GM19351 (cell line): ENCODE results near the gene AMER2.
A peak's percentile ranks its signal among the peaks of the same experiment; 100 is the strongest.
"Not testable (repeated sequence)": the region's sequence is repeated elsewhere in the genome, so short reads cannot be mapped to it uniquely, and the experiment has no call there.

ENCODE experiments used
- ATAC-seq: cut with Tn5 transposase; IDR thresholded peaks from one replicate; pipeline ENCODE4 v1.9.1; 2021; ENCODE audit warnings: mild to moderate bottlenecking, moderate library complexity; ENCODE audit not compliant: unreplicated experiment

The AMER2 gene

DNA sequence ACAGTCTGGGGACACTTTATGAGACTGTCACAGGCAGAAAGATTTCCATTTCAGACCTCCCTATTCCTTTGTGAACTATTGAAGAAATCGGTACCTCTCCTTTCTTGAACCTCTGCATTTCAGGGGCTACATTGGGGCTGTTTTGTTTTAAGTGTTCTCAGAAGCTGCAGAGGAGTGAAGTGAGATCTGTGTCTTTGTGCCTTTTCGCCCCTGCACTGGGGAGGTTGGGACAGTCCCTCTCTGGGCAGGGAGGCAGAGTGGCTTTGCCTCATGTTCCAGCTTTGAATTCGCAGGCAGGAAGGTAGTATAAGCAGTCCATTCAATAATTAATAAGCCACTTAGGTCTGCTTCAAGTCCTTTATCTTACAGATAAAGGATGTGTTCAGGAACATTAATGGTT is 9.5 kb upstream of the AMER2 start:
- peak; percentile 35 for ATAC-seq

DNA sequence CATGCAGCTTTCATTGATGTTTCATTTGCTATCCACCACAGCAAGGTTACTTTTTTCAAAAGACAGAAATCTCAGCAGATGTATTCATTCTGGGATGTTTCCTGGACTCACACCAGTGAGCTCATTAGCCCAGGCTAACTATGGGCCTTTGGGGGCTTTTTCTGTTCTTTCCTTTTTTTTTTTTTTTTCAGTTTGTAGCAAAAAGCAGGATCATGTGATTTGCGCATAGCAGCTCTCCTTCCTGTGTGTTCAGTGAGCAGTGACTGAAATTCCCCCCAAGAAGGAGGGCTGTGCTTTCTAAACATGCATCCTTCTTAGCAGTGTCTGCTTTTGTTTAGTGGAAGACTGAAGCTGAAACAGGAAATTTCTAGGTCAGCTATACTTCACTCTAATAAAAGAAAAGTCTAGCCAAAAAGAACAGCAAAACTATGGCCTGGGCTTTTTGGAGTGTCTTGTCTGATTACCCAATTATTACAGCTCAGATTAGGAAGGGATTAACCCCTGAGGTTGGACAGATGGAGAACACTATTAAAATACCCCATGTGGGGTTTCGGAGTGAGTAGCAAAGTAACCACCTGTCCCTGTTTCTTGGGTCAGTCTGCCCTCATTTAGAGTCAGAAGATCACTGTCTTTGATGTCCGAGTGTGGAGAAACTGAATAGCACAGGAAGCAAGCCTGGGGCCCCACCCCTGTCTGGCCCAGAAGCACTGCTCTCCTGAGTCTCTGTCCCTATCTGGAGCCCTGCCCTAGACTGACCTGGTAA is 8.9 kb upstream of the AMER2 start:
- ATAC-seq, result peak; percentile 71

DNA sequence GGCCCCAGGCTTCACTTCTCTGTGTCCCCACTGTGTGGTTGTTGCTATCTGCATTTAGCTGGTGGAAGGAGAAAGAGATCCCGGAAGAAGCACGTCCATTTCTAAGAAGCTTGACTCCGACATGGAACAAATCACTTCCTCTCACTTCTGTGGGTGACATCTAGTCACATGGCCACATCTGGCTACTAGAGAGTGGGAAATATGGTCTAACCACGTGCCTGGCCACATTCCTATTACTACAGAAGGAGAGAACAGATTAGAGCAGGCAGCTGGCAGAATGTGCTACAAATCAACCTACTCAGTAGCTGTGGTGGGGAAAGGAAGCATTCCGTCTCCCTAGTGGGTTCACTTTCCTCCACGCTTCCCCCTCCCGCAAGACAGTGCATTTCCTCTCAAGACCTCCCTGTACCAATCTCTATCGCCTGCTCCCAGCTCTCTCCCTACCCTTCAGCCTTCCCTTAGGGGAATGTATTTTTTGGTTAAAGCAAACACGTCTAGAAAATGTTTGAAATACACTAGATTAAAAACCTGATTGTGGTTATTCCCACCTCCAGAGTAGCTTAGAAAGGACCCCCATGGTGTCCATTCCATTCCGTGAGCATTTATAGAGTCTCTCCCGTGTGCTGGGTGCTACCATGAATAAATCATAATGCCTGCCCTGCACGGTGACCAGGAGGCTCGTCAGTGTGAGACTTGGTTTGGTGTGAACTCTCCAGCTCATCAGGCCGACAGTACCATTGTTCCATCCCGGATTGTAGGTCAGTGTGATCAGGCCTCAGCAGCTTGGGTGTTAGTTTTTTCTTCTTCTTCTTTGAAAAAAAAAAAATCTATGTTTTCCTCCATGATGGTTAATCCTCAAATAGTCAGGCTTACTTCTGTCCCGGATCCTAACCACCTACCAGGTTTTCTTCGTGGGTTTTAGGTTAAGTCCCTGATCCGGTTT is 8.0 kb upstream of the AMER2 start:
- ATAC-seq, result no peak

DNA sequence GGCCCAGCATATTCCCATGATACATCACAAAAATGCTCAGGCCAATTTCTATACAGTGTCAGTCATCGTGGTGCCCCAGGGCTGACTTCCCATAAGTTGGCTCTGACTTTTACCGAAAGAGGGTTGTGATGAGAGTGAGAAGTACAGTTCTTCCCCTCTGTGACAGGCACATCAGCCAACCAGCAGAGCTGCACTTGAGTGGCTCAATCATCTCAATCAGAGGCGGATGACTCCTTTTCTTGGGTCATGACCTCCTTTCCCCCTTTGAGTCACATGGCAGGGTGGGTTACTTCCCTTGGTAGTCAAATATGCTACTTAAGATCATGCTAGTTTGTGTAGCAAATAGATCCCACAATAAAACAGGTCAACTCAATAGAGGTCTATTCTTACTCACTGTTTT is 6.9 kb upstream of the AMER2 start:
- ATAC-seq, result no peak

DNA sequence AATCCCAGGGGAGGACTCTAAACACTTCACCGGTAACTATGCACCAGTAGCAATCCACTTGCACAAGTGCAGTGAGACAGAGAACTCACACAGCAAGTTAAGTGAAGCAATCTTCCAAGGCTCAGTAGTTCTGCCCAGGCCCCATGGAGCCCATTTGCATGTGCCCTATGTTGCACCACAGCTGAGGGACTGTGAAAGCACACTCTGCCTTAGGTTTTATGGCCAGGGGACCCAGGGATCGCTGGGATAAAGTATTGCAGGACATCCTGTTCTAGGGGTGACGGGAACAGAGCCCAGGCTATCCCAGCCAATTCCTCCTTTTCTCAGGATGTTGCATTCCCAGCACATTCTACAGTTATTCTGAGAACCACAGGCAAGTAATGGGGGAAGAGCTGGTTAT is 6.0 kb upstream of the AMER2 start:
- ATAC-seq, result no peak

DNA sequence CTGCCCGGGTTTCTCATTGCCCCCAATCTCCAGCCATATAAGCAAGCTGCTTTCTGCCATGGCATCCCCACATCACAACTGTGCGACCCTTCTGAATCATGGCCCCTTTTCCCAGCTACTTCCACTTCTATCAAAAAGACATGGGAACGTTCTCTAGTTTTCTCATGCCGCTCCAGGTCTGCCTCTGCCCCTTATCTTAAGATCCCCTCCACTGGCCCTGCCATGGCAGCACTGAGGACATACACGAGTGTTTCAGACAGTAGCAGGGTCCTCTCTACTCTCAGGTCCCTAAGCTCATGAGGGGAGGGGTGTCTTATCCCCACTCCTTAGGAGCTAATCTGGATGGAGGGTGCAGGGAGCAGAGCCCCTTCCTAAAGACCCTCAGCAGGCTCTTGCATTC is 5.5 kb upstream of the AMER2 start:
- ATAC-seq, result no peak

DNA sequence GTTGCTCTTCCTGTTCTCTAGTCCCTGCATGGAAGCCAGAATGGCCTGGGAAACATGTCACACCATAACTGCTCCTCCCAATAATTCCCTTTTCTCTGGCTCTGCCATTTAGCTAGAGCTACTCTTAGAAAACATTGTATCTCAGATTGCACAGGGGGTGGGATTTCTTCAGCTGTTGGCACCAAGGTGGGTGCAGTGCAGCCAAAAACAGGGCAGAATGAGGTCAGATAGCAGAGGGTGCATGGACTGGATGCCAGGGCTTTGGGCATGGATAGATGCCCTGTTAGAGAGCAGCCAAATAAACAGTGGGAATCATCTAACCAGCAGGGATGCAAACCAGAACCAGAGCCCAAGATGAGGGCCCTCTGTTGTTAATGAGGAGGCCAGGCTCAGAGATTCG is 4.9 kb upstream of the AMER2 start:
- ATAC-seq, result no peak

DNA sequence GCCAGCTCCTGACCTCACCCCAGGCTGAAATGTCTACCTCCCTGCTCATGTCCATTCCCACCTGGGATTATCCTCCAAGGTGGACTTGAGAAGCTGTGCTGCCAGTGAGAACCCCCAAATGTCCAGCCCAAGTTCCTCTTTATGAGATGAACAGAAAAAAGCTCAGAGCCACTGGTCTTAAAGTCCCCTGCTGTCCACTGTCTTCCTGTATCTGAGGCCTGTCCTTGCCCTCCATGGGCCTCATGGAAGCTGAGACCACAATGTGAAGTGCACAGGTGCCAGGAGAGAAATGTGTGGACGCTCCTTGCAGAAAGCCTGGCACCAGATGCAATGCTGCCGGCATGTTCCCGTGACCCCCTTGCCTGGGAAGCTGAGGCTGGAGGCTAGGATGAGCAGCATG is 3.3 kb upstream of the AMER2 start:
- ATAC-seq, result no peak

DNA sequence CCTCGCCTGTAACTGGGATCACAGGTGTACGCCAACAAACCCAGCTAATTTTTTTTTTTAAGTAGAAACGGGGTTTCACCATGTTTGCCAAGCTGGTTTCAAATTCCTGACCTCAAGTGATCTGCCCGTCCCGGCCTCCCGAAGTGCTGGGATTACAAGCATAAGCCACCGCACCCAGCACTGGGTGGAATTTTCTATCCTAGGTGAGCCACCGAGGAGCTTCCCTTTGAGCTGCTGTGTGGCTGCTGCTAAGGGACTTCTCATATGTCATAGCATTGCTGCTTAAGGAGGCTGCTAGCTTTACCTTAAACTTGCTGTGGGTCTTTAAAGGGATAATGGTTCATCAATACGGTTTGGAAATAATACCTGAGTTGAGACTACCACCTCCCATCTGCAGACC is 2.9 kb upstream of the AMER2 start:
- no peak for ATAC-seq

DNA sequence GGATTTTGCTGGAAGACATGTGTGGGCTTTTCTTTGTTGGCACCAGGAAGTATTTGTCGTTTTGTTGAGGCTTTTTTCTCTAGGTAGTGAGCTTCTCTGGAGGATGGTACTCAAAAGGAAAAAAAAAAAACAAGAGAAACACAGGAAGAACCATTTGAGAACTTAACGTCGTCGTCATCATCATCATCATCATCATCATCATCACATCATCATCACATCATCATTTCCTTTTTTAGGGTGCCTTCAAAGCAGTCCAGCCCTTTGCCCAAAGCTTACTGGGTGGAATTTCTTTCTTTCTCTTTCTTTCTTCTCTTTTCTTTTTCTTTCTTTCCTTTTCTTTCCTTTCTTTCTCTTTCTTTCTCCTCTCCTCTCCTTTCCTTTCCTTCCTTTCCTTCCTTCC is 2.2 kb upstream of the AMER2 start:
- ATAC-seq, result no peak

DNA sequence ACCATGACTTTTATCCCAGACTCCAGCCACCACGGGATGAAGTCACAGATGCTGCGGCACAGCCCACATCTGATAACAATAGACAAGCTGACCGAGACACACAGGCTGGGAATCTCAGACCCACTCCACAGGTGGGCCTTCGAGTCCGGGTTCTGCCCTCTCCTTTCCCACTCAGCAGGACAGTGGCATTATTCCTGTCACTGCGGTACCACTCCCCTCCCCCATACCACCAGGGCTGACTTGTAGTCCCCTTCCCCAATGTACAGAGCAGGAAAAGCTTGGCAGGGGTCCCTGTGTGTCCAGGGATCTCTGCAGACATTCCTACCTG is 179 bp upstream of the AMER2 start:
- ATAC-seq, result no peak

DNA sequence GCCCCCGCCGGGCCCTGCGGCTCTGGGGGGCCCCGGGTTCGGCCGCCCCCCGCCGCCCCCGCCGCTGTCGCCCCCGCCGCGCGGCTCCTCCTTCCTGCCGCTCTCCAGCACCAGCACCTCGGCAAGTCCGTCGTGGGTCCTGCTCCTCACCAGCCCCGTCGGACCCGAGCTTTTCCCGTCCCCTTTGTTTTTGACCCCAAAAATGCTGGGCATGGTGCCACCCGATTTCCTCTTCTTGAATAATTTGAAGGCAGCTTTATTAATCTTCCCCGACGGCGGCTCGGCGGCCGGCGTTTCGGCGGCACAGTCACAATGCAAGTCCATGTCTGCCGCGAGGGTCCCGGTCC is 945 bp downstream of the AMER2 start:
- no peak for ATAC-seq

DNA sequence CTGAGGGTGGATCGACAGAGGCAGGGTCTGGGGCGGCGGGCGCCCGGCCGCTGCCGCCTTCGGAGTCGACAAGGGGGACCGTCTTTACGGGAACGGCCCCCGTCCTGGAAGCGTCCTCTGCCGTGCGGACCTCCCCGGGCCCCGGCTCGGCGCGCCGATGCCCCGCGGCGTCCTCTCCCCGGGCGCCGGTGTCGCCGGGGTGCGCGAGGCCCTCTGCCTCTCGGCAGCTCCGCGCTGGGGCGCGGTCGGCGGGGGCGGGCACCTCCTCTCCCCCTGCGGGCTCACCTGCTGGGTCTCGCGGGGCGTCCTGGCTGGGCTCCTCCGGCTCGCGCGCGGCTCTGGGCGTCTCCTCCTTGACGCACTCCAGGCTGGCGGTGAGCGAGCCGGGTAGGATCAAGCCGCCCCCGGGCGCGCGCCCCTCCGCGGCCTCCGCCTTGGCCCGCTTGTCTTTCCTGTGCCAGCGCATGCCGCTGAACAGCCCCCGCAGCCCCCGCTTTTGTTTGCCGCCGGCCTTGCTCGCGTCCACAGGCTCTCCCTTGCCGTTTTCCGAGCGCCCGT is 1.5 kb downstream of the AMER2 start:
- ATAC-seq, result no peak

DNA sequence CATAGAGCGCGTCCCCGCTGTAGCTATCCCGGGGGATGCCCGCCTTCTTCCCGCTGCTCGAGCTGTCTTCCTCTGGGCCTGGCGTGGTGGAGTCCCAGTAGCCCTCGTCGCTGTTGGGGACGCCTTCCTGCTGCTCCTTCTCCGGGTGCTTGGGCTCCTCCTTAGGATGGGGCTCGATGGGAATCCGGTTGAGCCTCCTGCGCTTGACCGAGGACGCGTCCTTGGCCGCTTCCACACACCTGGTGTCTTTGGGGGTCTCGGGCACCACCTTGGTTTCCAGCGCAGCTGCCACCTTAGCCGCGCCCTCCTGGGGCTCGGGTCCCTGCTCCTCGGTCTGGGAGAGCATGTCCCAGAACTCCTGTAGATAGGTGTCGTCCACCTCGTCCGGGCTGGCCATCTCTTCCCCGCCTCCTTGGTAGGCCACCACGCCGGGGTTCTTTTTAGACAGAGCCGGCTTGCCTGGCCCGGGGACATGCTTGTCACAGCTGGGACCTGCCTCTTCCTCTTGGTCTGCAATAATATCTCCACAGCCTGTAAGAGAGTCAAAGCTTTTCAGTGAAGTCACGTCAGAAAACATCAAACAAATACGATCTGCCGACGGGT is 2.0 kb downstream of the AMER2 start:
- no peak for ATAC-seq

DNA sequence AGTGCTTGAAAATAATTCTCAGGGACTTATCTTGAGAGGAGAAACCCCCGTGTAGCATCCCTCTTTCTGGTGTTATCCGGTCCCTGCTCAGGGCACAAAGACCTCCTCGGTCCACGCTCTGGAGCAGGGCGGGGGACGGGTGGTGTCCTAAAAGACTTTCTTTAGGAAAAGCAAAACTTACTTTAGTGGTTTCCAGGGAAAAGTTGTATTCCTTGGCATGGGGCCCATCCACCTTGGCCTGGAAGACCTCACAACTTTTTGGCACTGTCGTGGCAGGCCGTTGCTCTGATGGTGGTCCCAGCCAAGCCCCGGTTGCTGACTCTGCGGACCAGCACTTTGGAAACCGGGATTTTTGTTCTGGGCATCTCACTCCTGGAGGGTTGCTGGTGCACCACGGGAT is 2.7 kb downstream of the AMER2 start:
- ATAC-seq, result no peak

DNA sequence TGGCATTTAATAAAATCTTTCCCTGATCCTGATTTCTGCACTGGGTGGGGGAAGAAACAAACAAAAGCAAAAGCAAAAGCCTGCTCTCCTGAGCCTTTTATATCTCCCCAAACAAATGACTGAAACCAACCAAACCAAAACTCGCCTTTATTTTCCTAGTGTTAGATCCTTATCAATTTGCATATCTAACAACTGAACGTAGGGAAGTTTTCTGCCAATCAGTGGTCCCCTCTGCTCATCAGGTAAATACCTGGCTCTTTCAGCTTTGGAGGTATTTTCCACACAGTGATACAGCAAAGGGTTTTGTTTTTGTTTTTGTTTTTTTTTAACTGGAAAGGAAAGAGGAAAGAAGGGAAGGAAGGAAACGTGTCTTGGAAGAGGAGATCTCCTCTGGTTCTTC is 3.3 kb downstream of the AMER2 start:
- no peak for ATAC-seq

DNA sequence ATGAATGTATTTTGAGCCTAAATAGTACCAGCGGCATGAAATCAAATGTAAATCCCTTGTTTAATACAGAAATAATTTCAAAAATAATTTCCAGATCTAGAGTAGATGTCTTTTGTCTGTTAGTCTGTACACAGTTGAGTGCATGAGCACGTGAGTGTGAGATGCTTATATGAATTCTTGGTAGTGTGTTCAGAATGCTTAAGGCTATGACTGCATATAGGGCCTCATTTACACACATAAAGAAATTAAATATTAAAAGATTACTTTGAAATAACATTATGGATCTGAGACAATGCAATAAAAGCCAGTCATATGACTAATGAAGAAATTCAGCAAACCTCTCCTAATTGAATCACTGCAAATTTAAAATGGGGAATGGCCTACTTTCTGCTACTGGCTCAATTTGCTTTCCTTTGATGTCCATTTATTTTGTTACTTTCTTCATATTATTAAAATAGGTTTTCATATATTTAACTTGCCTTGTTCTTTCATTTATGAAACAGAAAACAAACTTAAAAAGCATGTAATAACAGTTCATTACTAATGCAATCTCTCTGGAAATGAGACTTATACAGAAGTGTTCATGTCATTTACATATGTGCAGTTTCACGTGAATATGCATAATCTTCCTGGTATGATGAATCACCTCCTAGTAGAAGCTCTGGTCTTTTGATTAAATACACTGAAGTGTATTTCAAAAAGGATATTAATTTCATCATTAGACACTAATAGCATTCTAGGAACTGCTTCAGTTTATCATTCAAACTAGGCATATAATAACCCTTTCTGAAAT is 4.5 kb downstream of the AMER2 start:
- no peak for ATAC-seq

DNA sequence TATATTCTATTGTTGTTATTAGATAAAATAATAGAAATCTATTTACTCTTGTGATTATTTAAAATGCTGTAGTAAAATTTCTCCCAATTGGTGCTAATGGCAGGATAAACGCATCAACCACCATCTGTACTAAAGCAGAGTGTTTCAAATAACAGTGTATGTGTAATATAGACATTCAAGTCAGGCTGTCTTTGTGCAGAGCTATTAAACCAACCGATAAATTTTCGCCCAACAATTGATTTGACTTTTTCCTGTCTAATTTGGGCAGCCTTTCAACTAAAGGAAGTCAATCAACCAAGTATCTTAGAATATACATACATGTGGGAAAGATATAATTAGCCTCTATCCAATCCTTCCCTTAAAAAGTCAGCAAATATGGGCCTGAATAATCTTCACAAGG is 5.8 kb downstream of the AMER2 start:
- ATAC-seq, result no peak

DNA sequence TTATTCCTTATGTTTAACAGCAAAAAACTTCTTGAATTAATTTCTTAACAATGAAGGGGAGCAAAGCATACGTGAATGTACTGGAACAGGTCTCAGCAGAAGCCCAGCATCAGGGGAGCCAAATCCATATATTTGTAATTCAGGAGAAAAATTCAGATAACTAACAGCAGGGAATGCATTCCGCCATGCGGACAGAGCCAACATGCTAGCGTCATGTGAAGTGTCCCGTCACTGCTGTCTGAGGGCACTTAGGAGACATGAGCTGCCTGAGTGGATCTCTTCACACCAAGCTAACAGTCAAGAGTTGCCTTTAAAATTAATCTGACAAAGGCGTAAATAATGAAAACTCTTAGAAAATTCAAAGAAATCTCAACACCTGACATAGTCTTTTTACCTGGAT is 6.4 kb downstream of the AMER2 start:
- no peak for ATAC-seq

DNA sequence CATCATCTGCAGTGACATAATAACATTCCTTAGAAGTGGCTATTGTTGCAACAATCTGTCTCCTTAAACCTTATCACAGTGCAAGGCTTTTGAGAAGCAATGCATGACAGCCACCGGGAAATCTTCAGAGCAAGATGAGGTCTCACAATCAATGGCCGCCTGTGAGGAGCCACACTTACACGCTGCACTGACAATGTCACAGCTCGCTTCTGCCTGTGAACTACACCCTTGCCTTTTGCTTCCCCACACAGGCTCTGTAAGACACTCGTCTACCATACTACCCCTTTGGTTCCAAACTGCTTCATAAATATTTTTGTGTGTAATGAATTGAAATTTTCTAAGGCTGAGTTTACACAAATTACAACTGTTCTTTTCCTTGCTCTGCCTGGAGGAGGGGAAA is 6.9 kb downstream of the AMER2 start:
- not testable (repeated sequence) for ATAC-seq

DNA sequence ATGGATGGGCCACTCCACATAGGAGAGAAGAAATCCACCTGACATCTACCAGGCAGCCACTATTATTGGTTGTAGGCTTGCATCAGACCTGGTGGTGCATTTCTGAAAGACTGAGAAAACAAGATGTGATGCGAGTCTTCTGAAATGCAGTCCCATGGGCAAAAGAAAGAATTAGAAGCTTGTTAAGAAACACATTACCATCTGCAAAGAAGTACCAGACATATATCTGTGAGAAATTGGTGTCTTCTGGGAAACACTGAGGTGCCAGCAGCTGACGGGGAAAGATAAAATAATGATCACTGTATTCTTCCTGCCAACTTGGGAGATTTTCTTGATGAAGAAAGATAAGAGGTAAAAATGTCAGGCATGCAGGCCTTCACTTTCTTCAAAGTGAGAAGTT is 14.4 kb downstream of the AMER2 start:
- ATAC-seq, result no peak
